CD14-positive monocyte (primary cell): Measurements from ENCODE around the gene SPO11. TPM values are rescaled to one million over a fixed set of nuclear protein-coding genes. Genes with fewer than 3 reads are reported as not detected.
"Not testable (repeated sequence)": the region's sequence is repeated elsewhere in the genome, so short reads cannot be mapped to it uniquely, and the experiment has no call there.

Experiments used
- DNase-seq, 3 donors: peaks; one replicate each; pipeline ENCODE4 v3.0.0-alpha.2; 2011 to 2022
- H2AFZ ChIP-seq: 2 replicates; pipeline ENCODE4 v1.6.0; 2012; ENCODE audit warnings: mild to moderate bottlenecking, low read depth, low read length, inconsistent platforms; ENCODE audit not compliant: insufficient read depth, poor library complexity, severe bottlenecking
- H3K27ac ChIP-seq, 2 donors: 1 replicate in 1 of 2; 2 replicates in 1 of 2; pipeline ENCODE4 v1.5.1; 2012 to 2013; ENCODE audit warnings: low read length in 2 of 2, control low read depth in 1 of 2, inconsistent platforms in 1 of 2, low read depth in 1 of 2, mild to moderate bottlenecking in 1 of 2
- H3K27me3 ChIP-seq, 2 donors: one replicate each; pipeline versions ENCODE4 v1.6.0 to v1.6.1; 2011 to 2013; ENCODE audit warnings: low read length in 2 of 2; ENCODE audit not compliant: control insufficient read depth in 2 of 2, insufficient read depth in 2 of 2
- H3K36me3 ChIP-seq, 2 donors: replicated peaks in 1 of 2; 1 replicate in 1 of 2; 2 replicates in 1 of 2; pipeline versions ENCODE4 v1.5.1 to v1.6.1; 2012 to 2013; ENCODE audit warnings: low read length in 2 of 2, control low read depth in 1 of 2, inconsistent platforms in 1 of 2, mild to moderate bottlenecking in 1 of 2; ENCODE audit not compliant: insufficient read depth in 2 of 2, control insufficient read depth in 1 of 2
- H3K4me1 ChIP-seq, 2 donors: 1 replicate in 1 of 2; 2 replicates in 1 of 2; pipeline versions ENCODE4 v1.5.1 to v1.6.1; 2012 to 2013; ENCODE audit warnings: low read length in 2 of 2, control low read depth in 1 of 2, inconsistent platforms in 1 of 2, mild to moderate bottlenecking in 1 of 2, moderate library complexity in 1 of 2; ENCODE audit not compliant: insufficient read depth in 2 of 2, control insufficient read depth in 1 of 2
- H3K4me2 ChIP-seq: replicated peaks from 2 replicates; pipeline ENCODE3; 2012; ENCODE audit warnings: low read length, moderate library complexity, mild to moderate bottlenecking; ENCODE audit not compliant: poor library complexity, severe bottlenecking; ENCODE audit errors: extremely low read depth
- H3K4me3 ChIP-seq, 3 experiments: fragments of 200-600 bp in 1 of 3; sonication (generic) in 1 of 3; replicated peaks in 1 of 3; 1 replicate in 2 of 3; 2 replicates in 1 of 3; pipeline ENCODE4 v1.5.1; 2011 to 2013; ENCODE audit warnings: low read length in 3 of 3, mild to moderate bottlenecking in 3 of 3, control low read depth in 2 of 3, low read depth in 2 of 3, inconsistent platforms in 1 of 3, moderate library complexity in 1 of 3
- H3K79me2 ChIP-seq: 2 replicates; pipeline ENCODE4 v1.6.0; 2012; ENCODE audit warnings: mild to moderate bottlenecking, control low read depth, inconsistent platforms, low read length, moderate library complexity; ENCODE audit not compliant: insufficient read depth
- H3K9ac ChIP-seq: 2 replicates; pipeline ENCODE4 v1.6.0; 2017; ENCODE audit warnings: low read length, mild to moderate bottlenecking; ENCODE audit not compliant: insufficient read depth, poor library complexity, severe bottlenecking
- H3K9me3 ChIP-seq, 2 donors: replicated peaks in 1 of 2; 1 replicate in 1 of 2; 2 replicates in 1 of 2; pipeline versions ENCODE4 v1.5.1 to v1.6.1; 2012 to 2013; ENCODE audit warnings: low read length in 2 of 2, control low read depth in 1 of 2; ENCODE audit not compliant: control insufficient read depth in 1 of 2, insufficient read depth in 1 of 2
- H4K20me1 ChIP-seq: 2 replicates; pipeline ENCODE4 v1.6.0; 2012; ENCODE audit warnings: mild to moderate bottlenecking, low read length, control low read depth, moderate library complexity; ENCODE audit not compliant: insufficient read depth
- H3K27ac Mint-ChIP-seq, 7 donors: one replicate each; pipeline ENCODE4 v1.8.0; 2020; ENCODE audit warnings: mild to moderate bottlenecking in 7 of 7, mixed read lengths in 7 of 7, moderate library complexity in 6 of 7, inconsistent platforms in 2 of 7
- H3K27me3 Mint-ChIP-seq, 3 donors: one replicate each; pipeline ENCODE4 v1.8.0; 2021 to 2022; ENCODE audit warnings: low read depth in 3 of 3, mild to moderate bottlenecking in 3 of 3, mixed read lengths in 3 of 3, moderate library complexity in 3 of 3, inconsistent platforms in 1 of 3
- H3K36me3 Mint-ChIP-seq, 2 donors: one replicate each; pipeline ENCODE4 v1.8.0; 2020; ENCODE audit warnings: mixed read lengths in 2 of 2, inconsistent platforms in 1 of 2, mild to moderate bottlenecking in 1 of 2
- H3K4me1 Mint-ChIP-seq: one replicate; pipeline ENCODE4 v1.8.0; 2020; ENCODE audit warnings: mild to moderate bottlenecking, mixed read lengths
- H3K4me3 Mint-ChIP-seq, 2 donors: one replicate each; pipeline ENCODE4 v1.8.0; 2020; ENCODE audit warnings: mild to moderate bottlenecking in 2 of 2, mixed read lengths in 2 of 2, moderate library complexity in 1 of 2
- H3K9me3 Mint-ChIP-seq, 7 donors: one replicate each; pipeline ENCODE4 v1.8.0; 2020 to 2022; ENCODE audit warnings: mixed read lengths in 7 of 7, mild to moderate bottlenecking in 6 of 7, moderate library complexity in 6 of 7, inconsistent platforms in 2 of 7
- WGBS: methylation state at CpG from one replicate; pipeline ENCODE4 v1.1.5; 2013; ENCODE audit warnings: missing lambda C conversion rate; ENCODE audit not compliant: insufficient coverage; 5-methylcytosine and 5-hydroxymethylcytosine counted together
- intact Hi-C, 2 donors: fragments of 100-400 bp; cut with micrococcal nuclease; formaldehyde crosslinking; loops; one replicate each; pipeline versions ENCODE4 v1.15.0 to v1.15.1; 2023
- polyA plus RNA-seq, 3 donors: library from polyadenylated mRNA; depleted of rRNA in 1 of 3; unstranded in 2 of 3; stranded (reverse) in 1 of 3; fragments of 300-500 nt in 2 of 3; fragments of >200 nt in 1 of 3; fragmentation: Illumina TruSeq in 2 of 3; gene quantifications; 1 replicate in 2 of 3; 2 replicates in 1 of 3; pipeline ENCODE4 v1.2.3, GENCODE V29; 2012 to 2021
- TF ChIP-seq, protein P1 (sequence below): fragments of 200-600 bp; IDR thresholded peaks from one replicate; pipeline ENCODE4 v1.8.0; 2022; ENCODE audit warnings: antibody characterized with exemption, mild to moderate bottlenecking

The SPO11 gene
- polyA plus RNA-seq, 3 donors: not detected

DNA sequence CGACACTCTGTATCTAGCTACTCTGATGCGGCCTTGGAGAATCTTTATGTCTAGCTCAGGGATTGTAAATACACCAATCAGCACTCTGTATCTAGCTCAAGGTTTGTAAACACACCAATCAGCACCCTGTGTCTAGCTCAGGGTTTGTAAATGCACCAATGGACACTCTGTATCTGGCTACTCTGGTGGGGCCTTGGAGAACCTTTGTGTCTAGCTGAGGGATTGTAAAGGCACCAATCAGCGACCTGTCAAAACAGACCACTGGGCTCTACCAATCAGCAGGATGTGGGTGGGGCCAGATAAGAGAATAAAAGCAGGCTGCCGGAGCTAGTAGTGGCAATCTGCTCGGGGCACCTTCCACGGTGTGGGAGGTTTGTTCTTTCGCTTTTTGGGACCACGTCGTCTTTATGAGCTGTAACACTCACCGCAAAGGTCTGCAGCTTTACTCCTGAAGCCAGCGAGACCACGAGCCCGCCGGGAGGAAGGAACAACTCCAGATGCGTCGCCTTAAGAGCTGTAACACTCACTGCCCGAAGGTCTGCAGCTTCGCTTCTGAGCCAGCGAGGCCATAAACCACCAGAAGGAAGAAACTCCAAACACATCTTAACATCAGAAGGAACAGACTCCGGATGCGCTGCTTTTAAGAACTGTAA is 19.4 kb downstream of the SPO11 start:
- peaks cover 8 to 25% (median 21%) of the 10 kb centered on the region in 3 donors for H3K27me3 Mint-ChIP-seq
- not testable (repeated sequence) for H3K9ac ChIP-seq, H3K27ac ChIP-seq, DNase-seq, H3K4me2 ChIP-seq, H3K9me3 ChIP-seq, H3K4me3 ChIP-seq, H2AFZ ChIP-seq, H3K27ac Mint-ChIP-seq
- H3K9me3 Mint-ChIP-seq: peaks cover 0 to 10% (median 3%) of the 10 kb centered on the region in 7 donors
- intact Hi-C loops: loop anchor here (5.0 kb wide), 2 partner anchors 243 to 262 kb away; no protein-coding TSS in a partner anchor
- Histone ChIP-seq H3K36me3 (peaks cover 0 to 12% of the 10 kb centered on the region in 2 donors), H4K20me1 (peaks cover 27% of the 10 kb centered on the region), H3K79me2 (peaks cover 29% of the 10 kb centered on the region), H3K27me3 (peaks cover 9 to 10% of the 10 kb centered on the region in 2 donors), H3K4me1 (peaks cover 10 to 14% of the 10 kb centered on the region in 2 donors)
- H3K4me1 Mint-ChIP-seq: peaks cover 14% of the 10 kb centered on the region
- WGBS: 67% methylated on average over 15 of the region's 21 CpGs
- H3K4me3 Mint-ChIP-seq: peak overlapping the region in 1 of 2 donors; percentile 60
- H3K36me3 Mint-ChIP-seq: peaks cover 13% of the 10 kb centered on the region in 2 donors

DNA sequence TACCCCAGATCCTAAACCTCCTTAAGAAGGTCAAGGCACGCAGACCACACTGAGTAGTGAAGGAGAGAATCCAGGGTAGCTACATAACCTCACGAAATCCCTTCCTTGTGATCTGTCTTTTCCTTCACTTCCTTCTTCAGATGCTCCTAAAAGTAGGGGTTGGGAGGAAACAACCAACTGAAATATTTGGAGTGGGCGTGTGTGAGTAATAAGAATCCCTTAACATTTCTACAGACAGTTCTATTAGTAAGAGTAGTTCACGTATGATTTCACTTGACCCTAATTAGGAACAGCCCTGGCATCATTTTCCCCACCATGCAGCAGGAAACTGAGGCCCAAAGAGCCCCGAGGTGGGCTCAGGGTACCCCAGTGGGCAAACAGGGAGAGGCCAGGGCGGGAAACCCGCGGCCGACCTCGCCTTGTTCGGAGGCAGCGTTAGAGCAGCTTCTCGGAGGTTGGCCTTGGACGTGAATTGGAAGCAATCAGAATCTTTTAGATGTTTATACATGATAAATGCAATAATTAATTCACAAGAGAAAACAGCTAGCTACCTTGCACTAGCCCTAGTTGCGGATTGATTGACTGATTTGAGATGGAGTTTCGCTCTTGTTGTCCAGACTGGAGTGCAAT is 20.6 kb downstream of the SPO11 start:
- H3K4me2 ChIP-seq: no peak overlapping the region
- peak overlapping the region; percentile 15 to 31 for H3K4me3 Mint-ChIP-seq
- H2AFZ ChIP-seq: no peak overlapping the region
- H3K9ac ChIP-seq: no peak overlapping the region
- H3K4me3 ChIP-seq: no peak overlapping the region
- WGBS: 94% methylated on average over 3 of the region's 16 CpGs
- H3K9me3 Mint-ChIP-seq: peaks cover 0 to 10% (median 3%) of the 10 kb centered on the region in 7 donors
- H4K20me1 ChIP-seq: peaks cover 33% of the 10 kb centered on the region
- H3K27me3 ChIP-seq: peaks cover 6 to 8% of the 10 kb centered on the region in 2 donors
- H3K36me3 Mint-ChIP-seq: peaks cover 24% of the 10 kb centered on the region in 2 donors
- H3K9me3 ChIP-seq: no peaks in the 10 kb centered on the region
- peaks cover 10 to 14% of the 10 kb centered on the region in 2 donors for H3K4me1 ChIP-seq
- peaks cover 0 to 24% of the 10 kb centered on the region in 2 donors for H3K36me3 ChIP-seq
- DNase-seq: no peak
- H3K27me3 Mint-ChIP-seq: peaks cover 8 to 24% (median 18%) of the 10 kb centered on the region in 3 donors
- peak overlapping the region in 2 of 7 donors; percentile 30 to 35 for H3K27ac Mint-ChIP-seq
- peaks cover 14% of the 10 kb centered on the region for H3K4me1 Mint-ChIP-seq
- TF ChIP-seq, protein P1, sequence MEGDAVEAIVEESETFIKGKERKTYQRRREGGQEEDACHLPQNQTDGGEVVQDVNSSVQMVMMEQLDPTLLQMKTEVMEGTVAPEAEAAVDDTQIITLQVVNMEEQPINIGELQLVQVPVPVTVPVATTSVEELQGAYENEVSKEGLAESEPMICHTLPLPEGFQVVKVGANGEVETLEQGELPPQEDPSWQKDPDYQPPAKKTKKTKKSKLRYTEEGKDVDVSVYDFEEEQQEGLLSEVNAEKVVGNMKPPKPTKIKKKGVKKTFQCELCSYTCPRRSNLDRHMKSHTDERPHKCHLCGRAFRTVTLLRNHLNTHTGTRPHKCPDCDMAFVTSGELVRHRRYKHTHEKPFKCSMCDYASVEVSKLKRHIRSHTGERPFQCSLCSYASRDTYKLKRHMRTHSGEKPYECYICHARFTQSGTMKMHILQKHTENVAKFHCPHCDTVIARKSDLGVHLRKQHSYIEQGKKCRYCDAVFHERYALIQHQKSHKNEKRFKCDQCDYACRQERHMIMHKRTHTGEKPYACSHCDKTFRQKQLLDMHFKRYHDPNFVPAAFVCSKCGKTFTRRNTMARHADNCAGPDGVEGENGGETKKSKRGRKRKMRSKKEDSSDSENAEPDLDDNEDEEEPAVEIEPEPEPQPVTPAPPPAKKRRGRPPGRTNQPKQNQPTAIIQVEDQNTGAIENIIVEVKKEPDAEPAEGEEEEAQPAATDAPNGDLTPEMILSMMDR: no peak
- H3K79me2 ChIP-seq: peaks cover 34% of the 10 kb centered on the region
- H3K27ac ChIP-seq: no peak overlapping the region
- intact Hi-C loops: no loop called here

DNA sequence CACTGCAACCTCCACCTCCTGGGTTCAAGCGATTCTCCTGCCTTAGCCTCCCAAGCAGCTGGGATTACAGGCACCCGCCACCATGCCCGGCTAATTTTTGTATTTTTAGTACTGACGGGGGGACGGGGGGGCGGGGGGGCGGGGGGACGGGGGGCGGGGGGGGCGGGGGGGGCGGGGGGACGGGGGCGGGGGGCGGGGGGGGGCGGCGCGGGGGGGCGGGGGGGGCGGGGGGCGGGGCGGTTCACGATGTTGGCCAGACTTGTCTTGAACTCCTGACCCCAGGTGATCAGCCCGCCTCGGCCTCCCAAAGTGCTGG is 21.1 kb downstream of the SPO11 start:
- Mint-ChIP-seq H3K27me3 (peaks cover 8 to 24% (median 18%) of the 10 kb centered on the region in 3 donors), H3K27ac (peak overlapping the region in 4 of 7 donors; percentile 84 to 92 (median 90)), H3K4me3 (peak overlapping the region; percentile 89 to 92), H3K36me3 (peaks cover 24 to 27% of the 10 kb centered on the region in 2 donors), H3K9me3 (peaks cover 0 to 10% (median 3%) of the 10 kb centered on the region in 7 donors), H3K4me1 (peaks cover 14% of the 10 kb centered on the region)
- intact Hi-C loops, H3K27me3 ChIP-seq, DNase-seq, H3K9me3 ChIP-seq: not testable (repeated sequence)
- Histone ChIP-seq H3K4me3 (peak overlapping the region; percentile 78 to 96 (median 80)), H3K4me1 (peaks cover 10 to 14% of the 10 kb centered on the region in 2 donors), H3K36me3 (peaks cover 0 to 28% of the 10 kb centered on the region in 2 donors), H3K27ac (peak overlapping the region; percentile 51 to 91), H3K4me2 (peak overlapping the region; percentile 95), H3K9ac (peak overlapping the region; percentile 91), H2AFZ (peak overlapping the region; percentile 93), H3K79me2 (peaks cover 34% of the 10 kb centered on the region), H4K20me1 (peaks cover 33% of the 10 kb centered on the region)
- WGBS: 1% methylated on average over 4 of the region's 24 CpGs
